Ishikawa (cell line): ENCODE data around the gene MARK3.

ENCODE experiments used
- CEBPB ChIP-seq: IDR thresholded peaks from 2 replicates; pipeline ENCODE4 v1.6.1; 2012
- CREB1 ChIP-seq: IDR thresholded peaks from 2 replicates; pipeline ENCODE4 v1.6.1; 2012; ENCODE audit warnings: low read depth
- EGR1 ChIP-seq: IDR thresholded peaks from 2 replicates; pipeline ENCODE4 v1.6.1; 2012
- EP300 ChIP-seq: IDR thresholded peaks from 2 replicates; pipeline ENCODE4 v1.6.1; 2012; ENCODE audit warnings: borderline replicate concordance
- FOXM1 ChIP-seq: IDR thresholded peaks from 2 replicates; pipeline ENCODE4 v1.6.1; 2012; ENCODE audit warnings: low read depth, borderline replicate concordance
- MAX ChIP-seq: IDR thresholded peaks from 2 replicates; pipeline ENCODE4 v1.6.1; 2012
- NFIC ChIP-seq: IDR thresholded peaks from 2 replicates; pipeline ENCODE4 v1.6.1; 2012
- RAD21 ChIP-seq: IDR thresholded peaks from 2 replicates; pipeline ENCODE4 v1.6.1; 2012; ENCODE audit warnings: low read depth
- REST ChIP-seq: IDR thresholded peaks from 2 replicates; pipeline ENCODE4 v1.6.1; 2012; ENCODE audit warnings: low read depth, mild to moderate bottlenecking
- TAF1 ChIP-seq: IDR thresholded peaks from 2 replicates; pipeline ENCODE4 v1.6.1; 2012; ENCODE audit warnings: low read depth, mild to moderate bottlenecking
- TCF12 ChIP-seq: IDR thresholded peaks from 2 replicates; pipeline ENCODE4 v1.6.1; 2012; ENCODE audit warnings: low read depth
- TEAD4 ChIP-seq: IDR thresholded peaks from 2 replicates; pipeline ENCODE4 v1.6.1; 2012
- USF1 ChIP-seq: IDR thresholded peaks from 2 replicates; pipeline ENCODE4 v1.6.1; 2012
- YY1 ChIP-seq: IDR thresholded peaks from 2 replicates; pipeline ENCODE4 v1.6.1; 2012; ENCODE audit warnings: low read depth
- ZBTB7A ChIP-seq: IDR thresholded peaks from 2 replicates; pipeline ENCODE4 v1.6.1; 2012; ENCODE audit warnings: low read depth

Gene MARK3

GRCh38 chr14:103504991-103505565 is 119.9 kb downstream of the MARK3 start:
- TF ChIP-seq EGR1, result no peak
- no peak for TF ChIP-seq EP300
- TF ChIP-seq TCF12, result no peak

- TF ChIP-seq CREB1 (no peak), TCF12 (no peak), RAD21 (no peak), EP300 (no peak), MAX (no peak), EGR1 (no peak), CEBPB (no peak), TEAD4 (no peak), ZBTB7A (no peak), REST (no peak), FOXM1 (no peak), TAF1 (no peak), USF1 (no peak), YY1 (no peak), NFIC (no peak)
Measured at GRCh38 chr14:103507751-103508150, 122.5 kb downstream of the MARK3 start.

- no peak for TF ChIP-seq USF1
- TF ChIP-seq TCF12, result no peak
- no peak for TF ChIP-seq REST
- TF ChIP-seq YY1, result no peak
- no peak for TF ChIP-seq CEBPB
- no peak for TF ChIP-seq TAF1
- TF ChIP-seq NFIC, result no peak
- TF ChIP-seq EP300, result no peak
- no peak for TF ChIP-seq CREB1
- no peak for TF ChIP-seq RAD21
- no peak for TF ChIP-seq FOXM1
- TF ChIP-seq EGR1, result no peak
- TF ChIP-seq MAX, result no peak
- TF ChIP-seq ZBTB7A, result no peak
- TF ChIP-seq TEAD4, result no peak
Measured at GRCh38 chr14:103508521-103509329, 123.5 kb downstream of the MARK3 start.

GRCh38 chr14:103509864-103510723 is 124.9 kb downstream of the MARK3 start:
- no peak for TF ChIP-seq EGR1
- no peak for TF ChIP-seq CREB1
- no peak for TF ChIP-seq FOXM1
- TF ChIP-seq CEBPB, result no peak
- no peak for TF ChIP-seq RAD21
- TF ChIP-seq YY1, result no peak
- no peak for TF ChIP-seq NFIC
- no peak for TF ChIP-seq TAF1
- no peak for TF ChIP-seq EP300
- no peak for TF ChIP-seq USF1
- TF ChIP-seq REST, result no peak
- no peak for TF ChIP-seq ZBTB7A
- TF ChIP-seq MAX, result no peak
